ENCODE data around the gene KRTAP2-2.
"Not testable (repeated sequence)": the region's sequence is repeated elsewhere in the genome, so short reads cannot be mapped to it uniquely, and the experiment has no call there.

KRTAP2-2 gene

GRCh38 chr17:41055130-41055529 is at the start of gene KRTAP2-2:
KRTAP2-2 (minus strand) TSS chr17:41055230; CDS start chr17:41055211, 19 bp downstream.
- not testable (repeated sequence) for DNase-seq

DNA sequence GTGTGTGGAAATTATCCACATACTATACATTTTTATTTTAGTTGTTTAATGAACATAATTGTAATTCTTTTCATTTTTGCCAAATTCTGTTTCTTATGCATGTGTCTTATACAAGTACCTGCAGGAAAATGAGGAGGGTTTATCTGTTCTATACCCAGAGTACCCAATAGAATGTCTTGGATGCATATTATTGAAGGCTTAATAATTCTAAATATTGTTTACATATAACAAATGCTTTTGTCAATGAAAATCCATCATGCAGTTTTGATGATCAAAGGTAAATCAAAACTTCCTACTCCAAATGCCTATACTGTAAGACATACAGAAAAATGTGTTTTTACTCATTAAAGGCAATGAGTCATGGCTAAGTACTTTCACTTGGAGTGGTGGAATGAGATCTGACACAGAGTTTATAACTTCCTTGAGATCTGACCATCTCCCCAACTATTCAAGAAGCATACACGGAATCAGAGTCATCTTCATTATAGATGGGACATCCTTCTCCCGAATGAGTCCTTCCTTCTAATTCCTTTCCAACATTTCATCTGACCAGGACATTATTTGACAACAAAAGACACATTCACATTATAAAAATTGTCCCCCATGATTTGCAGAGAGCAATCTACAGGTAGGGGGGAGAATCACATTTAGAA is 49.5 kb upstream of the KRTAP2-2 start:
- DNase-seq, result peak; percentile 53

DNA sequence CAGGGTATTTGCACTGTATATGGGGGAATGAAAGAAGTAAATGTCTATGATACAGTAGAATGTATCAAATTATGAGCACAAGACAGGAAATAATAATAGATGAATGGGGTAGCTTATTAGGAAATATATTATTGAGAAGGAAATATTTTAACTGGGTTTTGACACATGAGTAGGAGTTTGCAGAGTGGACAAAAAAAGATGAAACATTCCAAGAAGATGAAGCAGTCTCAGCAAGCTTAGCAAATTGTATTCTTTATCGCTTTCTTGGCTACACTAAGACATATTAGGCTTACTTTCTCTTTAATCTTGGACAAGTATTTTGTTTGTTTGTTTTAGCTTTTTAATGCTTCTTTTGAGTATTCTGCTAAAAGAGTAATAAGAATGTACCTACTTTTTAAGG is 48.9 kb upstream of the KRTAP2-2 start:
- DNase-seq, result no peak

DNA sequence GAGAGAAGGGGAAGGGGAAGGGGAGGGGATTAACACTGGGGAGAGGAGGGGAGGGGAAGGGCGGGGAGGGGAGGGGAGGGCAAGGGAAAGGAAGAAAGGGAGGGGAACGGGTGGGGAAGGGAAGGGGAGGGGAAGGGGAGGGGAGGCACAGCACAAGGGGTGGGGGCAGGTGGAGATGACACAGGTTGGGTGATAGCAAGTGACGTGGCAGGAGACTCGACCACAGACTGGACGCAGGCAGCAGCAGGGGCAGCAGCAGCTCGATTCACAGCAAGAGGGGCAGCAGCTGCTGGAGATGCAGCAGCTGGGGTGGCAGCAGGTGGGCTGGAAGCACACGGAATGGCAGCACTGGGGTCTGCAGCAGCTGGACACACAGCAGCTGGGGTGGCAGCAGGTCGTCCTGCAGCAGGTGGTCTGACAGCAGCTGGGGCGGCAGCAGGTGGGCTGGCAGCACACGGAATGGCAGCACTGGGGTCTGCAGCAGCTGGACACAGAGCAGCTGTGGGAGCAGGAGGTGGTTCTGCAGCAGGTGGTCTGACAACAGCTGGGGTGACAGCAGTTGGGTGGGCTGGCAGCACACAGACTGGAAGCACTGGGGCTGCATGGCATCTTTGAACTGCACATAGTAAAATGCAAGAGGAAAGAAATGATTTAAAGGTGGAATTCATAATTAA is 46.7 kb upstream of the KRTAP2-2 start, which contains the start of gene KRTAP4-16:
TSS of gene KRTAP4-16 (minus strand) at position 624 of the 674 bp plus-strand sequence. CDS start at position 624, 0 bp downstream.
- no peak for DNase-seq

DNA sequence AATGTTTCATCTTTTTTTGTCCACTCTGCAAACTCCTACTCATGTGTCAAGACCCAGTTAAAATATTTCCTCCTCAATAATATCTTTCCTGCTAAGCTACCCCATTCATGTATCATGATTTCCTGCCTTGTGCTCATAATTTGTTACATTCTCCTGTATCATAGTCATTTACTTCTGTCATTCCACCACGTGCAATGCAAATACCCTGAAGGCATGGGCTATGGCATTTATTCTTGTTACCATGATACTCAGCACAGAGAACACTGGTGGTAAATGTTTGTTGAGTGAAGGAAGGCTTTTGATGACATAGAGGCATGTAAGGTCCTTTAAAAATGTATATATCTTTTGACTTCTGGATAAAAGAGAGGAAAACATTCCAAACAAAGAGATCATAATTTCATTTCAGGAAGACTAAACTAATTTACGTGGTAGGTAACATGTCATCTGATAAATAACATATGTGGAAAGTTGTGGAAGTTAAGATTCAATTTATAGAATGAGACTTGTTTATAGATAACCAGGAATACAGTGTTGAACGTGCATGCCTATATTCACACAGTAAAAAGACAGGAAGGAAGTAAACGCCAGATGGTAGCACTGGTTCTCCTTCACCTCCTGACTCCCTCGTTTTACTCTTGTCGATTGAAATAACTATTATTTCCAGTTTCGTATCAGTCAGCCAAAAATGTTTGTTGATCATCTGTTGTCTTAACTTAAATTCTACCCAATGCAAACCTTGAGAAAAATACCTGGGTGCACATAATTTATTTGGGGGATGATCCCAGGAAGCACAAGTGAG is 44.9 kb upstream of the KRTAP2-2 start:
- not testable (repeated sequence) for DNase-seq

- no peak for DNase-seq
These were observed 43.5 kb upstream of the KRTAP2-2 start for GRCh38 chr17:41098481-41098880.

GRCh38 chr17:41098042-41098441 is 43.0 kb upstream of the KRTAP2-2 start, which contains the start of gene KRTAP4-8:
KRTAP4-8 (minus strand) TSS chr17:41098142; CDS start chr17:41098084, 58 bp downstream.
- no peak for DNase-seq

DNA sequence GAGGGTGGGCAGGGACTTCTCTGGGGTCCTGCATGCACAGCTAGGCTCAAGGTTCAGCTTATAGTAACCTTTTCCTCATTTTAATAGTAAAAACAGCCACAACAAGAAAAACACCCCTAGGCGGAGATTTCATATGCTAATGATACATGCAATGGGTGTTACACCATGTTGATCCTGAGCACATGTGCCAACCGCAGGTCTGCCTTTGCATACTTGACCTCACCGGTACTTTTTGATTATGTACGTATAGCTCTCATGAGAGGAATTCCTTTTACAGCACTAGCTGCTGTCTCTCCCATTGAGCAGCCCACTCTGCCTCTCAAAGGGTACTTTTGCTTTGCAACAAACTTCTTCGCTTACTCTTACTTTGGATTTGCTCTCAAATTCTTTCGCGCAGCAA is 41.0 kb upstream of the KRTAP2-2 start:
- DNase-seq, result no peak

GRCh38 chr17:41088760-41089352 is 33.8 kb upstream of the KRTAP2-2 start:
- DNase-seq, result not testable (repeated sequence)

- DNase-seq, result not testable (repeated sequence)
These were observed 29.2 kb upstream of the KRTAP2-2 start, which contains the start of gene KRTAP4-7 for GRCh38 chr17:41084100-41084856. KRTAP4-7 (plus strand) TSS chr17:41084150; CDS start chr17:41084207, 57 bp downstream.

- not testable (repeated sequence) for DNase-seq
These were observed 28.4 kb upstream of the KRTAP2-2 start for GRCh38 chr17:41083427-41083826.

DNA sequence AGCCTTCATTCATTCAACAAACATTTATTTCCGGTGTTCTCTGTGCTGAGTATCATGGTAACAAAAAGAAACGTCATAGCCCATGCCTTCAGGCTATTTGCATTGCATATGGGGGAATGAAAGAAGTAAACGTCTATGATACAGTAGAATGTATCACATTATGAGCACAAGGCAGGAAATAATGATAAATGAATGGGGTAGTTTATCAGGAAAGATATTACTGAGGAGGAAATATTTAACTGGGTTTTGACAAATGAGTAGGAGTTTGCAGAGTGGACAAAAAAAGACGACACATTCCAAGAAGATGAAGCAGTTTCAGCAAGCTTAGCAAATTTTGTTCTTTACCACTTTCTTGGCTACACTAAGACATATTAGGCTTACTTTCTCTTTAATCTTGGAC is 27.6 kb upstream of the KRTAP2-2 start:
- no peak for DNase-seq

DNA sequence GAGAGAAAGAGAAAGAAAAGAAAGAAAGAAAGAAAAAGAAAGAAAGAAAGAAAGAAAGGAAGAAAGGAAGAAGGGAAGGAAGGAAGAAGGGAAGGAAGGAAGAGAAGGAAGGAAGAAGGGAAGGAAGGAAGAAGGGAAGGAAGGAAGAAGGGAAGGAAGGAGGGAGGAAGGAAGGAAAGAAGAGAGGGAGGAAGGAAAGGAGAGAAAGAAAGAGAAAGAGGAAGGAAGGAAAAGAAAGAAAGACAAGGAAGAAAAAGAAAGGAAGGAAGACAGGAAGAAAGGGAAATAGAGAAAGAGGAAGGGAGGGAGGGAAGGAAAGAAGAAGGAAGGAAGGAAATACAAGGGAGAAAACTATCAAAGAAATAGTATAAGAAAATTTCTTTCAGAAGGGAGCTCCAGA is 21.8 kb upstream of the KRTAP2-2 start:
- no peak for DNase-seq

DNA sequence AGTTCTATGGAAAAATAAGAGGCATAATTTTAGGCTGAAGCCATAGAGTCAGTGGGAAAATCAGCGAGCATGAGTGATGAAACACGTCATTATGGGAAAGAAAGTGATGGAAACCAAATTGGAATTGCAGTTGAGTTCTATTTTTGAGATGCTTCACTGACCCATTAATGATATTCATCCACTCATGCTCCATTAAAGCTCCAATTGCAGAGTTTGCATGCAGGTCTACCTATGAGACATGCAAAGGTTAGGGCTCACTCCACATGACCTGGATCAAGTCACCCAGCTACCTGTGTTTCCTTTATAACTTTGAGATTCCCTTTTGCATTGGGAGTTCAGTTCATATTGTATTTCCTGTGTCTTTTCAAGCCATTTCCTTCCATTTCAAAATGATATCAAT is 18.6 kb upstream of the KRTAP2-2 start:
- no peak for DNase-seq

DNA sequence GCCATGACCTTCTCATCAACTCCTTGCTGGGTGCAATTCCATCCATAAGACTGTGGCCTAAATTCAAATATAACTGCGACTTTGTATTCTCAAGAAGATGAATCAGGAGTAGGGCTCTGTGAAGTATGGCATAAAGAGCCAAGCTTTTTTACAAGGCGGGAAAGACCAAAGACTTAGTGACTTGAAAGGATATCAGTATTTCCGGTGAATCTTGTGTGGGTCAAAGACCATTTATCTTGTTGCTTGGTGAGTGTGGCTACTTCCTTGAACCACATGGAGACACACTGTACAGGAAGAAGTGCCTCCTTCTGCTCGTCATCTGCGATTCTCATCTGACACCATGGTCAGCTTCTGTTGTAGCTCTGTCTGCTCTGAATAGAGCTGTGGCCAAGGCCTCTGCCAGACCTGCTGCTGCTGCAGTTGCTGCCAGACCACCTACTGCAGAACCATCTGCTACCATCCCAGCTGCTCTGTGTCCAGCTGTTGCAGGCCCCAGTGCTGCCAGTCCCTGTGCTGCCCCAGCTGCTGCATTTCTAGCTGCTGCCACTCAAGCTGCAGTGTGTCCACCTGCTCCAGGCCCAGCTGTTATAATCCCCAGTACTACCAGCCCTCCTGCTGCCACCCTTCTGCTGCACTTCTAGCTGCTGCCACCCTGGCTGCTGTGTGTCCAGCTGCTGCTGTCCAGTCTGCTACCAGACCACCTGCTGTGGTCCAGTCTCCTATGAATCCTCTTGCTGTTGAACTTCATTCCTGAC is 16.8 kb upstream of the KRTAP2-2 start:
- no peak for DNase-seq

DNA sequence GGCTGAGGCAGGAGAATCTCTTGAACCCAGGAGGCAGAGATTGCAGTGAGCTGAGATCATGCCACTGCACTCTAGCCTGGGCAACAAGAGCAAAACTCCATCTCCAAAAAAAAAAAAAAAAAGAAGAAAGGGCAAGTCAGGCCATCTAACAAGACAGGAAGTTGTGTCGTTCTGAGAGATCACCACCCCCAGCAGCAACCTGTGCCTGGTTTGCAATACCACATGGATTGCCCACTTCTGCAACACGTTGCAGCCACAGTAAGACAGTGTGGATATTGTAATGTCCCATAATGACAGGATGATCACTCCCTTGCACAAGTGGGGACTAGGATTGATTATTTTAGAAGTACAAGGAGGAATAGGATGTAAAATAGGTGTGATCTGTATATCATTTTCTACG is 14.0 kb upstream of the KRTAP2-2 start:
- no peak for DNase-seq

GRCh38 chr17:41067281-41067680 is 12.3 kb upstream of the KRTAP2-2 start:
- no peak for DNase-seq

DNA sequence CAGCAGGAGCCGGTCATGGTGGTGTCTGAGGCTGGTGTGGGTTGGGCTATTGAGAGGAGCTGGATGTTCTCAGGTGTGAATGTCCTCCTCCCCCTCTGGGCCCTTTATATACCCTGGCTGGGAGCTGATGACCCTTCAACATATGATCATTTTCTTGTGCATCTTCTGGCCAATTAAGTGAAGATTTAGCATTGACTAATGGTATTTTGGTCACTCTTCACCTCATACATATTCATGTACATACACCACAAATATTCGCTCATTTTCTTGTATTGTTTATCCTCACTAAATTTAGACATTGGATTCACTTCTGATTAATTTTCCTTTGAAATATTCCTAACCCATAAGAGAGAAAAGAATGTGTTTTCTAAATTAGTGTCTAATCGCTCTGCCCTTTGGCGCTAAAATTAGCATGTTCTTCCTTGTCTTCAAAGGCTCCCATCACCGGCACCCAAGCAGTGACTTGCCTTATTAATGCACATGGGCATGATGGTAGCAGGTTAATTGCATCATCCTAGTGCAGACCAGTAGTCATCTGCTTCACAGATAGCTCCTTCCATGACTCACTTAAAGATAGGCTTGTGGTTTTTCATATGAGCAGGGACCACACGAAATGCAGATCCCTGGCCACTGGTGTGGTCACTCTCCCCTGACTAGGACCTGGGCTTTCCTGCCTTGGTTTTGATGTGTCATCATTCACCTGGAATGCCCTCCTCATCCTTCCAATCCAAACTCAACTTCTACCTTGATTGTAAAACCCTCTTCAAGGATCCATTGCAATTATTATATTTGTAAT is 11.0 kb upstream of the KRTAP2-2 start, which contains the start of gene KRTAP2-4:
TSS of gene KRTAP2-4 (minus strand) at position 51 of the 796 bp plus-strand sequence. CDS start at position 17, 34 bp downstream.
- peak; percentile 91 for DNase-seq

- DNase-seq, result not testable (repeated sequence)
These were observed 10.1 kb upstream of the KRTAP2-2 start for GRCh38 chr17:41065016-41065689.

DNA sequence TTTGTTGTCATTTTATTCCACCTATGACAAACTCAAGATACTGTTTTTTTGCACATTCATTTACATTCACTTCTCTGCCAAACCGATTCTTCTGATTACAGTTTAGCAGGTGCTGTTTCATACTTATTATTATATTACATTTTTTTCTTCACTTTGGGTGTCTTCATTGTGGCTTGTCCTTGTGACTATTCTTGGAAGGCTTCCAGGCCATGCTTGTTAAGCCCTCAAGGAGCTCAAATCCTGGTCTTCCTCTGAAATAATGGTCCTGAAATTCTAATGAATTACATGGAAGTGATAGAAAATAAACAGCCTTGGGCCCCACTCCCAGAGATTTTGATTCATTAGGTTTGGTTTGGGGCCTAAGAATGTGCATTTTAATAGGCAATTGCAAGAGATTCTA is 9.3 kb upstream of the KRTAP2-2 start:
- no peak for DNase-seq

Data from kidney glomerular epithelial cell (primary cell).